Right atrium auricular region (tissue), 2 donors: Measurements from ENCODE around the gene KCNJ4. TPM values are rescaled to one million over a fixed set of nuclear protein-coding genes. Genes with fewer than 3 reads are reported as not detected.
"Not testable (repeated sequence)": the region's sequence is repeated elsewhere in the genome, so short reads cannot be mapped to it uniquely, and the experiment has no call there.

Experiments
- DNase-seq: peaks from one replicate; pipeline ENCODE4 v3.0.0-alpha.2; 2019; ENCODE audit warnings: low spot score
- H3K27ac ChIP-seq, 2 donors: fragments of 200-600 bp; sonication (generic); 1 replicate in 1 of 2; 2 replicates in 1 of 2; pipeline ENCODE4 v1.5.1; 2016 to 2019
- H3K27me3 ChIP-seq, 2 donors: fragments of 200-600 bp; sonication (generic); one replicate each; pipeline versions ENCODE4 v1.5.1 to v1.6.0; 2017 to 2019
- H3K36me3 ChIP-seq: fragments of 200-600 bp; sonication (generic); one replicate; pipeline ENCODE4 v1.5.1; 2016
- H3K4me1 ChIP-seq, 2 donors: fragments of 200-600 bp; sonication (generic); one replicate each; pipeline versions ENCODE4 v1.5.1 to v1.6.0; 2017 to 2019
- H3K4me3 ChIP-seq, 2 donors: fragments of 200-600 bp; sonication (generic); 1 replicate in 1 of 2; 2 replicates in 1 of 2; pipeline ENCODE4 v1.5.1; 2017 to 2019; ENCODE audit warnings: mild to moderate bottlenecking in 1 of 2, moderate library complexity in 1 of 2
- H3K9me3 ChIP-seq, 2 donors: fragments of 200-600 bp; sonication (generic); one replicate each; pipeline ENCODE4 v1.5.1; 2019
- CTCF ChIP-seq, 2 donors: fragments of 200-600 bp; sonication (generic); IDR thresholded peaks; one replicate each; pipeline ENCODE4 v1.5.1; 2019; ENCODE audit warnings: antibody characterized with exemption in 2 of 2
- total RNA-seq, 2 donors: library from RNA; depleted of rRNA; stranded (reverse); fragments of >200 nt; gene quantifications; one replicate each; pipeline ENCODE4 v1.1.0, GENCODE V29; 2016

Gene KCNJ4
- total RNA-seq, 2 donors from 2014 or later, result 7.0 to 36.7 TPM

DNA sequence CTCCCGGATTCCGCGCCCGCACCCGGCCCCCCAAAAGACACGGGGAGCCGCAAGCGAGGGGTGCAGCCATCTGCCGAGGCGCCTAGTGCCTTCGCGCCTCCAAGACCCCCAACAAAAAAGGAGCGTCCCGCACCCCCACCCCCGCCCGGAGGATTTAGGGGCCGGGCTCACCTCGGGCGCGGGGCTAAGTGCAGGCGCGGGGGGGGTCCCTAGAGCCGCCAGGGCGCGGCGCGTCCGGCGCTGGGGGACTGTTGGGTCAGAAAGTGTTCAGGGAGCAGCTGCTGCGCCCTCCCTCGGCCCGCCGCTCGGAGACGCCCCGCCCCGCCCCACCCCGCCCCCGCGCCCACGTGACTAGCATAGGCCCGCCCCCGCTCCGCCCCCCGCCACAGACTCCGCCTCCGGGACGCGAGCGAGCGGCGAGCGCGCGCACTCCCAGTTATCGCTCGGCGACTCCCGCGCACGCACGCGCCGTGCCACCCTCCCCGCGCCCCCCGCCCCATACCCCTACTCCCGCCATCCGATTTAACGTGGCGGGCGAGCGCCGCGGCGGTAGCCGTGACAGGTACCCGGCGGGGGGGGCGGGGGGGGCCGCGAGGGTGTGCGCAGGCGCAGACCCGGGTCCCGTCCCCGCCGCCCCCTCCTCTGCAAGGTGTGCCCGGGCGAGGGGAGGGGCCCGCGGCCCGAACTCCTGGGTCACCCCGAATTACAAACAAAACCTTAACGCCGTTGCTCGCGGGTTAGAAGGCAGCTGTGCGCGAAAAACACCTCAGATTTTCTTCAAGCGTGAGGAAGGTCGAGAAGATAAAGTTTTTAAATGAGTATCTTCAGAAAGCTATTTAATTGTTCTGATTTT lies 56.2 kb downstream of the KCNJ4 start:
- TF ChIP-seq CTCF (IDR thresholded peaks at IDR 0.05), result no peak
- Histone ChIP-seq H3K36me3 (no peaks in the 10 kb centered on the region), H3K27ac (peak overlapping the region; percentile 97 to 98), H3K9me3 (no peaks in the 10 kb centered on the region), H3K4me1 (peaks cover 0 to 25% of the 10 kb centered on the region in 2 donors), H3K4me3 (peak overlapping the region; percentile 89 to 96), H3K27me3 (no peaks in the 10 kb centered on the region)
- DNase-seq, result peak; percentile 80

DNA sequence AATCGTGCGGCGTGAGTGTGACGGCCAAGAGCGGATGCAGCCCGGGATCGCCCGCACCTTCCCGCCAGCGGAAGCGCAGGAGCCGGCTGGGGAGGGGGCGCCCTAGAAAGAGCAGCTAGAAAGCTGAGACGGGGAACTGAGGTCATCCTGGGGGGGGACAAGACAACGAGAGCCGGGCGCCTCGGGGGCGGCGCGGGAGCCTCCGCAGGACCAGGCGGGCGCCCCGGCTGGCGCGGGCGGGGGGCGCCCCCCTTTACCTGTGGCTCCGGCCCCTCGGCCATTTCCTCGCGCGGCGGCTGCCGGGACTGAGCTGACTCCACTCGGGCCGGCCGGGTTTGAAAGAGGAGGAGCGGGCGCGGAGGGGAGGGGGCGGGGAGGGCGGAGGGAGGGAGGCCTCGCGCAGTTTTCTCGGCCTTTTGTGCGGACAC lies 56.8 kb downstream of the KCNJ4 start:
- Histone ChIP-seq H3K27ac (peak overlapping the region; percentile 97 to 98), H3K4me1 (peaks cover 0 to 28% of the 10 kb centered on the region in 2 donors), H3K4me3 (peak overlapping the region; percentile 89 to 96)
- H3K9me3 ChIP-seq, H3K27me3 ChIP-seq, H3K36me3 ChIP-seq, DNase-seq: not testable (repeated sequence)

GRCh38 chr22:38397189-38398085 lies 57.6 kb downstream of the KCNJ4 start:
- Histone ChIP-seq H3K4me3 (peak overlapping the region; percentile 89 to 96), H3K4me1 (peaks cover 0 to 28% of the 10 kb centered on the region in 2 donors), H3K27ac (peak overlapping the region; percentile 97 to 98), H3K27me3 (no peaks in the 10 kb centered on the region), H3K36me3 (no peaks in the 10 kb centered on the region), H3K9me3 (no peaks in the 10 kb centered on the region)
- DNase-seq, result no peak
- TF ChIP-seq CTCF (IDR thresholded peaks at IDR 0.05), result no peak

GRCh38 chr22:38396440-38397069 lies 58.4 kb downstream of the KCNJ4 start:
- not testable (repeated sequence) for H3K36me3 ChIP-seq, H3K27me3 ChIP-seq, H3K9me3 ChIP-seq, DNase-seq
- Histone ChIP-seq H3K4me1 (peaks cover 0 to 28% of the 10 kb centered on the region in 2 donors), H3K27ac (peak overlapping the region; percentile 97 to 98), H3K4me3 (peak overlapping the region; percentile 89 to 96)

DNA sequence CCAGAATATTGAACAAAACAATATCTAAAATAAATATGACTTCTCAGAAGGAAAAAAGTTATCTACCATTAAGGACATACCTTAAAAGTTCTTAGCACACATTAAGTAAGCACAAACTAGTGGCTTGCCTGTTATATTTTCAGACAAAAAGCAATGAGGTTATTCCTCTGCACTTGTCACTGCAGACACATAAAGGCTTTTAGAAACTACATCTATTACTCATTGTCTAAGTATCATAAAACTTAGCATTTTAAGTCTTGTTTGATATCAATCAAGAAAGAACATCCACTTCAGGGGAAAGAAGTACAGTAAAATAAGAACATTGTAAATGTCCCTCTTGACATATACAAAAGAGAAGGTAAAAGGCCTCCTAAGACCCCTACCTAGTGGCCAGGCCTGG lies 59.1 kb downstream of the KCNJ4 start:
- not testable (repeated sequence) for H3K4me3 ChIP-seq, H3K9me3 ChIP-seq, DNase-seq, H3K27me3 ChIP-seq, H3K36me3 ChIP-seq
- peak overlapping the region; percentile 97 to 98 for H3K27ac ChIP-seq
- peaks cover 0 to 30% of the 10 kb centered on the region in 2 donors for H3K4me1 ChIP-seq

GRCh38 chr22:38394929-38395624 lies 59.9 kb downstream of the KCNJ4 start:
- H3K9me3 ChIP-seq, H3K27me3 ChIP-seq, DNase-seq, H3K36me3 ChIP-seq, H3K4me3 ChIP-seq: not testable (repeated sequence)
- peak overlapping the region; percentile 97 to 98 for H3K27ac ChIP-seq
- H3K4me1 ChIP-seq, result peaks cover 0 to 39% of the 10 kb centered on the region in 2 donors

DNA sequence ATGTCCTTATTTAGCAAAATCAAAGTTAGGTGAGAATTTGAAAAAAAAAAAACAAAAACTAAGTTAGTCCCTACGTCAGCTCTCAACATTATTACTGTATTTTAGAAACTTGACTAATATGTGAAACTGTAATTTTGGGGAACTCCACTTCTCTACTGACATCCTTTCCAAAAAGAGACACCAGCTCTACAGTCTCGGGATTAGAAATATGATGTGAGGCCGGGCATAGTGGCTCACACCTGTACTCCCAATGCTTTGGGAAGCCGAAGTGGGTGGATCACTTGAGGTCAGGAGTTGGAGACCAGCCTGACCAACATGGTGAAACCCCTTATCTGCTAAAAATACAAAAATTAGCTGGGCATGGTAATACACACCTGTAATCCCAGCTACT lies 65.6 kb downstream of the KCNJ4 start:
- not testable (repeated sequence) for H3K9me3 ChIP-seq, H3K36me3 ChIP-seq, DNase-seq, H3K27me3 ChIP-seq, H3K4me3 ChIP-seq
- H3K27ac ChIP-seq, result peak overlapping the region; percentile 23 to 61
- H3K4me1 ChIP-seq, result peaks cover 0 to 28% of the 10 kb centered on the region in 2 donors

DNA sequence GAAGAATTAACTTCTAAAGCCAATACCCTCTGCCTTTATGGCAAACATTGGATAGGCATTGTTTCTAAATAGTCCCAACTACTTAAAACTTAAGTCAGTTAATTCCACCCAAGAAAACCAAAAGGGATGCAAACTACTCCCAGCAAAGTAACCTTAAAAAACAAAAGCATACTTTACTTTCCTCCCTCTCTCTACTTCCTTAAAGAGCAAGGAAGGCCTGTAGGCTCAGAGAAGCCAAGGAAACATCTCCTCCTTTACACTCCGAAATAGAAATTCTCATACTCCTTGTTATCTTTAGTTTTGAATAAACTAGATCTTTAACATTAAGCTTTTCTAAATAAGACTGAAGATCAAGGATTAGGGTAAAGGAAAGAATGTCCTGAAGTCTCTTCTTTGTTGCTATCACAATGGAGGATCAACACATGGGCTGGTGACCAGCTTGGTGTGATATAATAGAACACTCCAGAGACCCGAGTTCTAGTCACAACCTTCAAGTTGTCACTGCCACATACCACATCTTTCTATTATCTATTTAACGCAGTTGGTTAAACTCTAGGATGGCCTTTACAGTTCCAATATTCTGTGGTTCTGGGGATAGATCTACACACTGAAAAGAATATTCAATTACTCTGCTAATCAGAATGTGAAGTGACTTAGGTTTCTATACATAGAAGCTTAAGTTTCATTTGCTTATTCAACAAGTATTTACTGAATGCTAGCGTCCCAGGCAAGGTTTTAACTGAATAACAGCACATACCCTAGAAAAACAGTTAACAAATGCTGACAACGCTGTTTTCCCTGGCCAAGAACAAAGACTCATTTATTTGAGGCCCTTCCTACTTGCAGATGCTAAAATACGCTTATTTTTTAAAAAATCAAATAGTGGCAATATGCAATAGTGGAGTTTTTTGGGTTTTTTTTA lies 66.2 kb downstream of the KCNJ4 start:
- not testable (repeated sequence) for H3K4me3 ChIP-seq, H3K36me3 ChIP-seq, H3K27me3 ChIP-seq, DNase-seq, H3K9me3 ChIP-seq
- Histone ChIP-seq H3K4me1 (peaks cover 0 to 23% of the 10 kb centered on the region in 2 donors), H3K27ac (peak overlapping the region in 1 of 2 donors; percentile 61)

GRCh38 chr22:38386918-38387317 lies 68.1 kb downstream of the KCNJ4 start:
- H3K4me3 ChIP-seq, DNase-seq, H3K36me3 ChIP-seq, H3K9me3 ChIP-seq, H3K27me3 ChIP-seq: not testable (repeated sequence)
- Histone ChIP-seq H3K4me1 (peaks cover 0 to 21% of the 10 kb centered on the region in 2 donors), H3K27ac (peak overlapping the region; percentile 48 to 68)
